ENCODE results near the gene ZNRF3. TPM values are rescaled to one million over a fixed set of nuclear protein-coding genes. Genes with fewer than 3 reads are reported as not detected.
"Not testable (repeated sequence)": the region's sequence is repeated elsewhere in the genome, so short reads cannot be mapped to it uniquely, and the experiment has no call there.

ZNRF3 gene
- total RNA-seq, 1 donor from 2014 or later: 5.8 TPM

- Histone ChIP-seq H3K79me2 (ENCODE audit: insufficient read depth, low read length) (peaks cover 56% of the 10 kb centered on the region), H3K9me3 (ENCODE audit: insufficient read depth, low read depth, low read length) (no peaks in the 10 kb centered on the region), H3K27ac (ENCODE audit: low read depth, low read length) (no peak overlapping the region), H3K36me3 (ENCODE audit: insufficient read depth, low read length) (no peaks in the 10 kb centered on the region), H3K27me3 (ENCODE audit: insufficient read depth, low read length) (no peaks in the 10 kb centered on the region), H4K20me1 (ENCODE audit: insufficient read depth, low read length) (peaks cover 60% of the 10 kb centered on the region), H3K9ac (ENCODE audit: low read length) (no peak overlapping the region), H3K4me2 (ENCODE audit: low read length) (no peak overlapping the region), H3K4me3 (ENCODE audit: insufficient read depth, low read depth, low read length) (no peak overlapping the region), H3K4me1 (ENCODE audit: insufficient read depth, low read length) (peaks cover 10% of the 10 kb centered on the region), H2AFZ (ENCODE audit: low read depth, low read length) (no peak overlapping the region)
- Mint-ChIP-seq H3K36me3 (ENCODE audit: low read depth, unreplicated experiment) (no peaks in the 10 kb centered on the region), H3K4me3 (ENCODE audit: unreplicated experiment) (no peak overlapping the region), H3K27ac (ENCODE audit: unreplicated experiment) (no peak overlapping the region), H3K27me3 (ENCODE audit: low read depth, unreplicated experiment) (no peaks in the 10 kb centered on the region), H3K9me3 (ENCODE audit: unreplicated experiment) (no peaks in the 10 kb centered on the region), H3K4me1 (ENCODE audit: low read depth, unreplicated experiment) (peaks cover 7% of the 10 kb centered on the region)
- FAIRE-seq (no peak), DNase-seq (ENCODE audit: low read depth) (no peak)
- TF ChIP-seq, protein P1, sequence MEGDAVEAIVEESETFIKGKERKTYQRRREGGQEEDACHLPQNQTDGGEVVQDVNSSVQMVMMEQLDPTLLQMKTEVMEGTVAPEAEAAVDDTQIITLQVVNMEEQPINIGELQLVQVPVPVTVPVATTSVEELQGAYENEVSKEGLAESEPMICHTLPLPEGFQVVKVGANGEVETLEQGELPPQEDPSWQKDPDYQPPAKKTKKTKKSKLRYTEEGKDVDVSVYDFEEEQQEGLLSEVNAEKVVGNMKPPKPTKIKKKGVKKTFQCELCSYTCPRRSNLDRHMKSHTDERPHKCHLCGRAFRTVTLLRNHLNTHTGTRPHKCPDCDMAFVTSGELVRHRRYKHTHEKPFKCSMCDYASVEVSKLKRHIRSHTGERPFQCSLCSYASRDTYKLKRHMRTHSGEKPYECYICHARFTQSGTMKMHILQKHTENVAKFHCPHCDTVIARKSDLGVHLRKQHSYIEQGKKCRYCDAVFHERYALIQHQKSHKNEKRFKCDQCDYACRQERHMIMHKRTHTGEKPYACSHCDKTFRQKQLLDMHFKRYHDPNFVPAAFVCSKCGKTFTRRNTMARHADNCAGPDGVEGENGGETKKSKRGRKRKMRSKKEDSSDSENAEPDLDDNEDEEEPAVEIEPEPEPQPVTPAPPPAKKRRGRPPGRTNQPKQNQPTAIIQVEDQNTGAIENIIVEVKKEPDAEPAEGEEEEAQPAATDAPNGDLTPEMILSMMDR (IDR thresholded peaks at IDR 0.05; ENCODE audit: insufficient read depth, low read depth, low read length): no peak
- TF ChIP-seq EZH2 (IDR thresholded peaks at IDR 0.05; ENCODE audit: insufficient read depth, low read length): no peak
Observed at GRCh38 chr22:28885939-28886338, 2.6 kb downstream of the ZNRF3 start.

DNA sequence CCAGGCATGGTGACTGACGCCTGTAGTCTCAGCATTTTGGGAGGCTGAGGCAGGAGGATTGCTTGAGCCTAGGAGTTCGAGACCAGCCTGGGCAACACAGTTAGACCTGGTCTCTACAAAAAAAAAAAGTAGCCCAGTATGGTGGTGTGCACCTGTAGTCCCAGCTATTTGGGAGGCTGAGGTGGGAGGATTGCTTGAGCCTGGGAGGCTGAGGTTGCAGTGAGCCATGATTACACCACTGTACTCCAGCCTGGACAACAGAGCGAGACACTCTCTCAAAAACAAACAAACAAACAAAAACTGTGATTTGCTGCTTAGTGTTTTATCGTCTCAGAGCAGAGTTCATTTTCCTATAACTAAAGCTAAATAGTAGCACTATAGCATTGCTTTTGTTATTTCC lies 3.3 kb downstream of the ZNRF3 start:
- H3K9ac ChIP-seq (ENCODE audit: low read length); H3K4me3 Mint-ChIP-seq (ENCODE audit: unreplicated experiment); DNase-seq (ENCODE audit: low read depth); H3K27ac Mint-ChIP-seq (ENCODE audit: unreplicated experiment); H3K27me3 Mint-ChIP-seq (ENCODE audit: low read depth, unreplicated experiment); H2AFZ ChIP-seq (ENCODE audit: low read depth, low read length); H3K9me3 ChIP-seq (ENCODE audit: insufficient read depth, low read depth, low read length); H3K36me3 Mint-ChIP-seq (ENCODE audit: low read depth, unreplicated experiment); H3K4me2 ChIP-seq (ENCODE audit: low read length); H3K4me3 ChIP-seq (ENCODE audit: insufficient read depth, low read depth, low read length); H3K36me3 ChIP-seq (ENCODE audit: insufficient read depth, low read length); FAIRE-seq; H3K27ac ChIP-seq (ENCODE audit: low read depth, low read length); H3K27me3 ChIP-seq (ENCODE audit: insufficient read depth, low read length); H3K4me1 ChIP-seq (ENCODE audit: insufficient read depth, low read length); H3K4me1 Mint-ChIP-seq (ENCODE audit: low read depth, unreplicated experiment); H3K9me3 Mint-ChIP-seq (ENCODE audit: unreplicated experiment): not testable (repeated sequence)
- H3K79me2 ChIP-seq (ENCODE audit: insufficient read depth, low read length): peaks cover 63% of the 10 kb centered on the region
- H4K20me1 ChIP-seq (ENCODE audit: insufficient read depth, low read length): peaks cover 67% of the 10 kb centered on the region

- no peak overlapping the region for H2AFZ ChIP-seq (ENCODE audit: low read depth, low read length)
- no peak overlapping the region for H3K27ac Mint-ChIP-seq (ENCODE audit: unreplicated experiment)
- H4K20me1 ChIP-seq (ENCODE audit: insufficient read depth, low read length): peaks cover 77% of the 10 kb centered on the region
- TF ChIP-seq, protein P1 (IDR thresholded peaks at IDR 0.05; ENCODE audit: insufficient read depth, low read depth, low read length): no peak
- TF ChIP-seq EZH2 (IDR thresholded peaks at IDR 0.05; ENCODE audit: insufficient read depth, low read length): no peak
- no peaks in the 10 kb centered on the region for H3K9me3 ChIP-seq (ENCODE audit: insufficient read depth, low read depth, low read length)
- H3K27me3 Mint-ChIP-seq (ENCODE audit: low read depth, unreplicated experiment): no peaks in the 10 kb centered on the region
- H3K27me3 ChIP-seq (ENCODE audit: insufficient read depth, low read length): no peaks in the 10 kb centered on the region
- H3K9me3 Mint-ChIP-seq (ENCODE audit: unreplicated experiment): no peaks in the 10 kb centered on the region
- H3K4me2 ChIP-seq (ENCODE audit: low read length): no peak overlapping the region
- FAIRE-seq (no peak), DNase-seq (ENCODE audit: low read depth) (no peak)
- H3K9ac ChIP-seq (ENCODE audit: low read length): no peak overlapping the region
- peaks cover 71% of the 10 kb centered on the region for H3K79me2 ChIP-seq (ENCODE audit: insufficient read depth, low read length)
- no peaks in the 10 kb centered on the region for H3K36me3 Mint-ChIP-seq (ENCODE audit: low read depth, unreplicated experiment)
- peaks cover 10% of the 10 kb centered on the region for H3K4me1 ChIP-seq (ENCODE audit: insufficient read depth, low read length)
- H3K27ac ChIP-seq (ENCODE audit: low read depth, low read length): no peak overlapping the region
- H3K36me3 ChIP-seq (ENCODE audit: insufficient read depth, low read length): no peaks in the 10 kb centered on the region
- H3K4me1 Mint-ChIP-seq (ENCODE audit: low read depth, unreplicated experiment): peaks cover 9% of the 10 kb centered on the region
- no peak overlapping the region for H3K4me3 Mint-ChIP-seq (ENCODE audit: unreplicated experiment)
- H3K4me3 ChIP-seq (ENCODE audit: insufficient read depth, low read depth, low read length): no peak overlapping the region
Observed at GRCh38 chr22:28887725-28888459, 4.5 kb downstream of the ZNRF3 start.
